Activated CD4-positive, alpha-beta T cell treated with anti-CD3 and anti-CD28 coated beads for 48 hours (primary cell): ENCODE results near the gene USP44.
A peak's percentile ranks its signal among the peaks of the same experiment; 100 is the strongest.

ENCODE experiments used
- DNase-seq: peaks from one replicate; pipeline ENCODE4 v3.0.0-alpha.2; 2020

USP44 gene

DNA sequence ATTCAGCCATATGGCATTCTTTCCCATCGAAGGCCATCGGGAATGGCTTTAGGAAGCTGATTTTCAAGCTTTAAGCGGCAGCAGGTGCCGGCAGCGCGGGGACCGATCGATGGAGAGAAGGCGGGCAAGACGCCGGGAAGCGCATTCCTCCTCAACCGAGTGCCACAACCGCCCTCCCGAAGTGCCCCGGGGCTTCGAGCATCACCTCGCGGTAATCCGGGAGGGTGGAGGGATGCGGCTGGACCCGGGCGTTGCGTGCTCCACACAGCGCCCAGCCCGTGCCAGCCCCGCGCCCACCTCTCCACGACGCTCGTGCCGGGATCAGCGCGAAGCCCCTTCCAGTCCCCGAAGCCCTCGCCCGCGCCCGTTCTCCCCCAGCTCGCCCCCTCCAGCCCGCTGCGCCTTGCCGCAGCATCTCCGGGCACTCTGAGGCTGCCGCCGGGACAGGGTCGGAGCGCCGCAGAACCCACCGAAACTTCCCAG, 3.2 kb downstream of the USP44 start:
- DNase-seq = peak; percentile 49

DNA sequence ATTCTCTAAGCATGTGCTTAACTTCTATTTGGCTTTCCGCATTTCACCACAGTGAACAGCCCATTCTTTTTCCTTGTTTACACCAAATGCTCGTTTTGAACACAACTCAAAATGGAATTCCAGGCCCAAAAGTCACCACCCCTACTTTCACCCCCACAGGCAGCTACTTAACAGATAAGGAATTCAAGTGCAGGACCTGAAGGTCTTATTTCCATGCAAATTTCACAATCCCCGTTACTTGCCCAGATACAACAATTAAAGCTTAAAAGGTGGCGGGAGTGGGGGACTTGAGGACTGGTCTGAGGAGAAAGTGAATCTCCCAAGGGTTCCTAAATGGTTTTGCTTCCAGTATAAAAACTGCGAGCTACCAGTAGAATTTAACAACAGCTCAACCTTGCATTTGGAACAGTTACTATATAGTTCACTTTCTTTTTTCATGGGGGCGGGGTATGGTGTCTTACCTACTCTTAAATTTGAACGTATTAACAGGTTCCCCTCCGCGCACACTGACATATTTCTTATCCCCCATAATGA, 3.7 kb downstream of the USP44 start:
- DNase-seq = no peak

DNA sequence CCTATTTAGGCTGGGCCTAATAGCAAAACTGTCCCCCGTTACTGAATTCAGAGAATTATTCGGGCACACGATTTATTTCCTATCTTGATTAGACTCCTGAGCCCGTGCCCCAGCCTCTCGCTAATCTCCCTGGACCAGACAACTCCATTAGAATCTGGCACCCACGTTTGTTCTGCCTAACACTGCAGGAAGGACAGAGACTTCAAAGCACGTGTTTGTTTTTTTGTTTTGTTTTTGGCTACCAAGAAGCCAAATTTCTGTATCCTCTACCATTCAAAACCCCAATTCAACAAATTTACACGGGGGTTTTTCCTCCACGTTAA, 4.8 kb downstream of the USP44 start:
- no peak for DNase-seq

DNA sequence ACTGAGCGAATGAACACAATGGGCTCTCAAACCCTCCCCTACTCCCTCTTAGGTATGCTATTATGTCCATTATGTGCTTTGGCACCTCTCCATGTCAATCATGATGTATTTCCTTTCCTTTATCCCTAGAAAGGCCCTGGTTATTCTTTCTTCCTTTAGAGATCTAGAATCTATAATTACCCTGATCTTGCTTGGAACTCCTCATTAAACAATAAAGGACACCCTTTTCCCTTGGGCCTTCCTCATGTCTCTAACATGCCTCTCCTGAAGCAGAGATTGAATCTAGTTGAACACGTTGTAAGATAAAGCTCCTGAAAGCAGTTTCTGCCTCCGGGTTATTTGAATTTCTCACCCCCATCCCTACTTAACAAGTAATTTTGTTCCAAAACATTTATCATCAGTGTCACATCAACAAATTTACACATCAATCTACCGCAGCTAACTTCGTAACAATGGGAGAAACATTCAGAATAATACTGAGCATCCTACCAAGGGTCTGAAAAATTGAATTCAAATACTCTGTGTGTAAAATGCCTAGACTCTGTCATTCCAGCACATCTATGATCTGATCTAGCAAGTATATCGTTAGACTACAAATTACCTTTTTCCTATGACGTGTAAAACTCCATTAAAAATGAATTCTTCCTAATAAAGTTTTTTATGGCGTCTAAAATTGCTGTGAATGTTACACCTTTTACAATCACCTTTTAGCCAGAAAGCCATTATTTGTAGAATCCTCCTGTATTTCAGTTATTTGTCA, 5.4 kb downstream of the USP44 start:
- DNase-seq = no peak

DNA sequence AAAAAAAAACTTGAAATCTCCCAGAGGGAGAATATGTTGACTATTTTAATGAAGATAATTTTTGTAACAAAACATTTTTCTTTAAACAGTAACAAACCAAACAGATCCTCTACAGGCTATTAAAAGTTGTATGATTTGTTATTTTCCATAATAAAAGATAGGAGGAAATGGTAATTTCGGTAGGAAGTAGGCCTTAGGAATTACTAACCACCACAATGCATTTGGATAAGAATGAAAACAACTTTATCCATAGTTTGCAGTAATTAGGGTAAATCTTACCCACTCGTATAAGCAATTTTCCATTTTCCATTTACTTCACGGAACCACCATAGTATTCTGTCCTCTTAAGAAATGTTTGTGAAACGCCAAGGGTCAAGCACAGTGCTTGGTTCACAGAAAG, 6.0 kb downstream of the USP44 start:
- DNase-seq = no peak

- DNase-seq = no peak
These were observed 6.5 kb downstream of the USP44 start for GRCh38 chr12:95544756-95545155.

- no peak for DNase-seq
These were observed 8.0 kb downstream of the USP44 start for GRCh38 chr12:95543305-95543704.

- no peak for DNase-seq
These were observed 9.8 kb downstream of the USP44 start for GRCh38 chr12:95541436-95541835.

DNA sequence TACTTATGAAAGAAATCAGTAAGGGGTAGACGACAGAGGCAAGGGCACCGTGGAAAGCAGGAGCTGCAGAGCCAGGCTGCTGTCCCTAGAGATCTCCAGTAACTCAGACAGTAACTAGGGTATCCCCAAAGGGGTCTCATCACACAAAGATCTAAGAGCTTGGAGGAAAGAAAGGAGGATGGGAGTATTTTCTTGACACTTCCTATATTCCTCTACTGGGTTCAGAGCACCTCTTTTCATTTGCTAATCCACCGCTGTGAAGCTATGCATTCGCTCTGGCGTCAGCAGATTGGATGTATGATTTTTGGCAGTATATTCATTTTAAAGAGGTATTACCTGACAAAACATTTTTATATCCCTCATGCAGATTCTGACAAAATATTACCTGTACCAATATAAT, 12.6 kb downstream of the USP44 start:
- DNase-seq = no peak

DNA sequence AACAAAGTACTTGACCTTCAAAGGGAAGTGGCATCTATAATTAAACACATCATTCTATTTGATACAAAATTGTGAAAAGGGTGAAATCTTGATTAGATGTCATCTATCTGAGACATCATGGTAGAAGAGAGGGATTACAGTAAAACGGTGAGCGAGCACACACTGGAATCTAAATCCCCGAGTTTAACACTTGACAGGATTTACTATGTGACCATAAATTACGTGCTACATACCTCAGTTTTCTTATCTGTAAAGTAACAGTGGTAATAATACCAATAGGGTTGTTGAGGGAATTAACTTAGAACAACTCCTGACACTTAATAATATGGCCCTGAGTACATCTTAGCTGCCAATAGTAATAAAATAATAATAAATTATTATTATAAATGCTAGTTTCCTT, 13.3 kb downstream of the USP44 start:
- no peak for DNase-seq

DNA sequence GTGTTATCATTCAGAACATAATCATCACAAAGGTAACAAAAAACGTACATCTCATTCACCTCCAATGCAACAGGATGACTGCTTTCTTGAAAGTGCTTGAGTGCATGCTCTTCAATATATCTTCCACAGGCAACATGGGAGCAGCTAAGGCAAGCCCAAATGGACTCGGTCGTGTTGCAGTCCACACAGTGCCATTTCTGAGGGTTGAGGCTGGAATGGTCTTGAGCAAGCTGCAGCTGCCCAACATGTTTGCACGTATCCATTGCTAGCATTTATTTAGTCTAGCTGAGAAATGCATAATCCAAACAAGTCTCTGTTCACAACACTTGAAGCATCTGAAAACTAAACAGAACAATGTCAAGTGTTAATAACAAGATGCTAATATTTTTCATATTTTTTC, 17.3 kb downstream of the USP44 start:
- DNase-seq = no peak

- DNase-seq = peak; percentile 53
These were observed 18.4 kb downstream of the USP44 start for GRCh38 chr12:95532851-95533250.

GRCh38 chr12:95529693-95530225, 21.5 kb downstream of the USP44 start:
- no peak for DNase-seq

GRCh38 chr12:95528431-95528830, 22.8 kb downstream of the USP44 start:
- no peak for DNase-seq

DNA sequence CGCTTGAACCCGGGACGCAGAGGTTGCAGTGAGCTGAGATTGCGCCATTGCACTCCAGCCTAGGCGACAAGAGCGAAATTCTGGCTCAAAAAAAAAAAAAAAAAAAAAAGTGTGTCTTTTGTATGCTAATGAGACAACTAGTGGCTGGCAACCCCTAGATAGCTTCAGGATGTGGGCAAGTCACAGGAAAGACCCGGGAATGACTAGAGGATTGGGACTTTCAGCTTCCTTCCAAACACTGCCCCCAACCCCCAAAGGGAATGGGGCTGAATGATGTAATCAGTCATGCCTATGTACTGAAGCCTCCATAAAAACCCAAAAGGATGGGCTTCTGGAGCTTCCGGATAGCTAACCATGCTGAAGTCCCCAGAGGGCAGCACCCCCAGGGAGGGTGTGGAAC, 28.6 kb downstream of the USP44 start:
- DNase-seq = no peak

DNA sequence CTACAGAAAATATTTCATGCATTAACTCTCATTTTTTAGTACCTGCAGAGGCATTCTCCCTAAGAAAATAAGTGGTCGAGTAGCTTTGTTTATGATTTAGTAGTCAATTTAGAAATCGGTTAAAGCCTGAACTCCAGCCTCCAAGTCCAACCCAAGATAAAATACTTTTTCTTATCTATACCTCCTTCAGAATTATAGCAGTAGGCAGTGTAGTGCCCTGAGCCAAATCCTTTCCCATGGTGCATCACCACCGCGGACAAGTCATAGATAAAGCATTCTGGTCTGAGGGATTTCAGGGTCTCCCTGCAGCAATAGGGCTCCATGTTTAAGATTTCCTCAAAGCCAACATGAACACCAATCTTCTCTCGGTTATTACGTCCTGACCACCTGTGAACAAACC, 30.5 kb downstream of the USP44 start:
- DNase-seq = no peak

- DNase-seq = no peak
These were observed 32.3 kb downstream of the USP44 start for GRCh38 chr12:95518944-95519343.

- no peak for DNase-seq
These were observed 34.0 kb downstream of the USP44 start for GRCh38 chr12:95517246-95517645.

GRCh38 chr12:95516757-95517156, 34.5 kb downstream of the USP44 start:
- no peak for DNase-seq

DNA sequence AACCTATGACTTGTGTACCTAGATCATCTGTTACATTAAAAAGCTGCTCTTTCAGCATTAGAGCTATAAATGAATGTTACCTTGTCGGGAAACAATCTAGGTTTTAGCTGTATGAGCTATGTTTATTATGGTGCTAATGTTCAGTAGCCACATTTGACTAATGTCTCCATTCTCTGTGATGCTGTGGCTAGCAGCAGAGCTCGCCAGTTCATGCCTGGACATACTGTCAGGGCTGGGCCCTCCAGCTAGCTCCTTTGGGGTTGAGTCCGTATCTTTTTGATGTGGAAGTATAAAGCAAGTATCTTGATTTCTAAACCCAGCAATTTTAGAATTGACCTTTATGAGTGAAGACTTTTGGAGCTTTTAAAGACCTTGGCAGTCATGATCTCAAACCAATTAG, 36.1 kb downstream of the USP44 start:
- no peak for DNase-seq

- DNase-seq = no peak
These were observed 37.7 kb downstream of the USP44 start for GRCh38 chr12:95513599-95513998.

DNA sequence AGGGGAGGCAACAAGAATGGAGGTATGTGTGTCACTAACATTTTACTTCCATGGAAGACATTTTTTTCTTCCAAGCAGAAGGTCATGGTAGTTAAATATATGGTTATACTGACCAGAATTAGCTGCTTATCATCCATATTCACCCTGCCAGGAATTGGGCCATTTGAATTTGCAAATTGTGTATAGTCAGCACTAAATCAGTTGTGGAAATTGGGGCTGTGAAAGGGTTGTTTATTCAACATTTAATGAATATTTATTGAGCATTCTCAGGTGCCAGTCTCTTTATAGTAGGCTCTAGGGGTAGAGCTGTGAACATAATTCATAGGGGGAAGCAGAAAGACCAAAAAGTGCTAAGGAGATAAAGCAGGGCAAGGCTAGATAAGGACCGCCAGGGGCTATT, 39.3 kb downstream of the USP44 start:
- DNase-seq = no peak

- no peak for DNase-seq
These were observed 42.0 kb downstream of the USP44 start for GRCh38 chr12:95509300-95509699.

GRCh38 chr12:95506707-95507523, 44.4 kb downstream of the USP44 start:
- DNase-seq = no peak
